GM10248 (cell line): ENCODE results near the gene PLCL1.

ENCODE experiments used
- CTCF ChIA-PET: fragments of 300-600 bp; sonication (Branson Sonifier 250); formaldehyde crosslinking; extraction: SDS; loops from one replicate; lab custom pipeline; 2021; ENCODE audit warnings: antibody characterized with exemption; lab: Yijun Ruan, JAX
- POLR2A ChIA-PET: fragments of 350-650 bp; sonication (Branson Sonifier 250); formaldehyde crosslinking; extraction: SDS; loops from one replicate; lab custom pipeline; 2020; ENCODE audit warnings: antibody characterized with exemption; lab: Yijun Ruan, JAX
- DNase-seq: peaks from one replicate; pipeline ENCODE4 v3.0.0; 2012; ENCODE audit errors: extremely low spot score
- CTCF ChIP-seq: IDR thresholded peaks from 2 replicates; pipeline ENCODE4 v1.5.1; 2012; ENCODE audit warnings: mild to moderate bottlenecking, low read depth; ENCODE audit errors: extremely low read depth, missing control alignments, control extremely low read depth

The PLCL1 gene

GRCh38 chr2:198173864-198174263 is 369.5 kb downstream of the PLCL1 start:
- DNase-seq = no peak
- POLR2A ChIA-PET = no interaction called here
- CTCF ChIA-PET = interaction anchor here (1.4 kb wide), 1 partner anchor 10 kb away, joined by 4 read pairs; no protein-coding TSS in a partner anchor
- no peak for TF ChIP-seq CTCF

DNA sequence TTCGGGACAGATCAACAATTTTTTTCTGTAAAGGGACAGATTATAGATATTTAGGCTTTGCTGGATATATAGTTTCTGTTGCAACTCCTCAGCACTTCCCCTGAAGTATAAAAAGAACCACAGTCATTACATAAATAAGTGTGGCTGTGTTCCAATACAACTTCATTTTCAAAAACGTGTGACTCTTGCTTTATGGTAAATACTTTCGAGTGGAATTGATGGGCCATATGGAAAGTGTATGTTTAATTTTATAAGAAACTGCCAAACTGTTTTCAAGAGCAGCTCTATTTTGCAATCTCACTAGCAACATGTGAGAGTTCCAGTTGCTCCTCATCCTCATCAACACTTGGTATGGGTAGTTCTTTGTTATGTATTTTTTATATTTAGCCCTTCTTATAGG is 370.9 kb downstream of the PLCL1 start:
- ChIA-PET CTCF (no interaction called here), POLR2A (no interaction called here)
- TF ChIP-seq CTCF = no peak
- DNase-seq = no peak

DNA sequence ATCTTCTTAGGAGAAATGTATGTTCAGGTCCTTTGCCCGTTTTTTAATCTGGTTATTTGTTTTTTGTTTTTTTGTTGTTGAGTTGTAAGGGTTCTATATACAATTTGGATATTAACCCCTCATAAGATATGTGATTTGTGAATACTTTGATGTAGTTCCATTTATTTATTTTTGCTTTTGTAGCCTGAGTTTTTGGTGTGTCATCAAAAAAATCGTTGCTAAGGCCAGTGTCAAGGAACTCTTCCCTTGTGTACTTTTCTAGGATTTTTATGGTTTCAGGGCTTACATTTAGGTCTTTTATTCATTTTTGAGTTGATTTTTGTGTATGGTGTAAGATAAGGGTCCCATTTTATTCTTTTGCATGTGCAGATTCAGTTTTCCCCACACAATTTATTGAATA is 372.6 kb downstream of the PLCL1 start:
- TF ChIP-seq CTCF = no peak
- CTCF ChIA-PET = no interaction called here
- no peak for DNase-seq
- POLR2A ChIA-PET = no interaction called here

DNA sequence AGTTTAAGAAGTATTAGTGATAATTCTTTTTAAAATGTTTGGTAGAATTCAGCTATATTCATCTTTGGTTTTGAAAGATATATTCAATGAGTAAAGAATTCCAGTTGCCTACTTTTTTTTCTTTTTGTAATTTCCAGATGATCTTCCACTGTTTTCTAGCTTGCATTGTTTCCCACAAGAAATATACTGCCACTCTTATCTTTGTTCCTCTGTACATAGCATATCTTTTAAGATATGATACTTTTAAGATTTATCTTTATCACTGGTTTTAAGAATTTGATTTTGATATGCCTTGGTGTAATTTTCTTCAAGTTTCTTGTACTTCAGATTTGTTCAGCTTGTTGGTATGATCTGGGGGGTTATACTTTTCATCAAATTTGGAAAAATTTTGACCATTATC is 374.4 kb downstream of the PLCL1 start:
- DNase-seq = no peak
- POLR2A ChIA-PET = no interaction called here
- CTCF ChIA-PET = interaction anchor here (0.9 kb wide), 1 partner anchor 11 kb away, joined by 3 read pairs; no protein-coding TSS in a partner anchor
- TF ChIP-seq CTCF = no peak

GRCh38 chr2:198186257-198186656 is 381.9 kb downstream of the PLCL1 start:
- CTCF ChIA-PET = no interaction called here
- no peak for TF ChIP-seq CTCF
- DNase-seq = no peak
- POLR2A ChIA-PET = no interaction called here

DNA sequence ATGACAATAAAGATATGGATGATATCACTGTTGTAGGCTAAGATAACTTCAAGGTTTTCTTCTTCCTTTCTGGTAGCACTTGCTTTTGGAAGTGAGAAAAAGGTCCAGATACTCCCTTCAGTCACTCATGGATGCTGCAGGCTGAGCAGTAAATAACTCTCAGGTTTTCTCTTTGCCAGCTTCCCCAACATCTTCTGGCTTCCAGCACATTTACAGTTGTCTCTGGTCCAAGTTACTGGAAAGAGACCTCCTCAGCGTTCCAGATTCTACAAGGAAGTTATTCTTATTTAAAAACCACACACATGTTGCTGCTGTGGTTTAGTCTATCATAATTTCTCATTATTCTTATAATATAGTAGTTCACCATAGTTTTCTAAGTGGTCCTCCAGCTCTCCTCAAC is 383.4 kb downstream of the PLCL1 start:
- no peak for DNase-seq
- ChIA-PET CTCF (no interaction called here), POLR2A (no interaction called here)
- TF ChIP-seq CTCF = no peak

- no peak for TF ChIP-seq CTCF
- CTCF ChIA-PET = no interaction called here
- POLR2A ChIA-PET = no interaction called here
- no peak for DNase-seq
Observed at GRCh38 chr2:198188982-198189381, 384.6 kb downstream of the PLCL1 start.
